GM21717 (cell line): ENCODE data around the gene SPRR1A.

Experiments used
- ATAC-seq: cut with Tn5 transposase; IDR thresholded peaks from one replicate; pipeline ENCODE4 v1.9.1; 2021; ENCODE audit warnings: mild to moderate bottlenecking, moderate library complexity; ENCODE audit not compliant: unreplicated experiment

Gene SPRR1A

GRCh38 chr1:152983743-152984142 lies at the start of gene SPRR1A:
SPRR1A (plus strand) TSS chr1:152984081; CDS start chr1:152985231, 1,150 bp downstream.
- no peak for ATAC-seq

GRCh38 chr1:152940614-152941013 lies 43.3 kb upstream of the SPRR1A start:
- ATAC-seq, result no peak

GRCh38 chr1:152941037-152941711 lies 42.7 kb upstream of the SPRR1A start:
- ATAC-seq, result no peak

- ATAC-seq, result no peak
Measured at GRCh38 chr1:152942161-152942560, 41.7 kb upstream of the SPRR1A start.

GRCh38 chr1:152946248-152946647 lies 37.6 kb upstream of the SPRR1A start:
- no peak for ATAC-seq

- ATAC-seq, result no peak
Measured at GRCh38 chr1:152946651-152947256, 37.1 kb upstream of the SPRR1A start, which contains the start of gene SPRR5. SPRR5 (plus strand) TSS chr1:152947206; CDS start chr1:152948555, 1,349 bp downstream.

- no peak for ATAC-seq
Measured at GRCh38 chr1:152951711-152952110, 32.2 kb upstream of the SPRR1A start.

GRCh38 chr1:152953761-152954160 lies 30.1 kb upstream of the SPRR1A start:
- ATAC-seq, result no peak

GRCh38 chr1:152954436-152954835 lies 29.4 kb upstream of the SPRR1A start:
- ATAC-seq, result no peak

GRCh38 chr1:152957561-152957960 lies 26.3 kb upstream of the SPRR1A start:
- ATAC-seq, result no peak

- ATAC-seq, result no peak
Measured at GRCh38 chr1:152959273-152959672, 24.6 kb upstream of the SPRR1A start.

GRCh38 chr1:152959801-152960451 lies 24.0 kb upstream of the SPRR1A start:
- no peak for ATAC-seq

GRCh38 chr1:152960452-152961044 lies 23.3 kb upstream of the SPRR1A start:
- no peak for ATAC-seq

GRCh38 chr1:152961226-152961891 lies 22.5 kb upstream of the SPRR1A start:
- ATAC-seq, result no peak

- ATAC-seq, result no peak
Measured at GRCh38 chr1:152962876-152963415, 20.9 kb upstream of the SPRR1A start.

- ATAC-seq, result no peak
Measured at GRCh38 chr1:152964536-152964935, 19.3 kb upstream of the SPRR1A start.

- ATAC-seq, result no peak
Measured at GRCh38 chr1:152965853-152966252, 18.0 kb upstream of the SPRR1A start.

GRCh38 chr1:152967201-152967600 lies 16.7 kb upstream of the SPRR1A start:
- ATAC-seq, result no peak

GRCh38 chr1:152968248-152968647 lies 15.6 kb upstream of the SPRR1A start:
- peak; percentile 81 for ATAC-seq

GRCh38 chr1:152969036-152969435 lies 14.8 kb upstream of the SPRR1A start:
- no peak for ATAC-seq

GRCh38 chr1:152970495-152970894 lies 13.4 kb upstream of the SPRR1A start, which contains the start of gene SPRR4:
SPRR4 (plus strand) TSS chr1:152970648; CDS start chr1:152971891, 1,243 bp downstream.
- no peak for ATAC-seq
